Measurements from ENCODE around the gene TAF12. TPM values are rescaled to one million over a fixed set of nuclear protein-coding genes. Genes with fewer than 3 reads are reported as not detected.

The TAF12 gene
- total and polyA plus RNA-seq, 8 donors, result 7.5 to 13.2 (median 10.7) TPM

DNA sequence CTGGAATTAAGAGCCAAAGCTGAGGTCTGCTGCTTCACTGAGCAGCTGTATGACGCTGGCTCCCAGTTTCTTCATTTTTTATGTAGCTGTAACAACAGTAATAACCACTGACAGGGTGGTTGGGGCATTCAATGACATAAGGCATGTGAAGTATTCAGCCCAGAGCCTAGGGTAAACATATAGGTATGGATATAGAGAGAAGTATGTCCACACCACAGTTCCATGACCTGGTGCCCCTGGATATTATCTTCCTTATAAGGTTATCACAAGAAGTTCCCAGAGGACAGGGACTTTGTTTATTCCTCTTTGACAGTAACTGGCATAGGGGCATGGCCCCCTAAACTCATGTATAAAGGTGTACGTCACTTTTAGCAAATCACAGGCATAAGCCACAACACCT lies 36.1 kb downstream of the TAF12 start:
- ATAC-seq (no peak), FAIRE-seq (no peak)
- TF ChIP-seq, protein P1, sequence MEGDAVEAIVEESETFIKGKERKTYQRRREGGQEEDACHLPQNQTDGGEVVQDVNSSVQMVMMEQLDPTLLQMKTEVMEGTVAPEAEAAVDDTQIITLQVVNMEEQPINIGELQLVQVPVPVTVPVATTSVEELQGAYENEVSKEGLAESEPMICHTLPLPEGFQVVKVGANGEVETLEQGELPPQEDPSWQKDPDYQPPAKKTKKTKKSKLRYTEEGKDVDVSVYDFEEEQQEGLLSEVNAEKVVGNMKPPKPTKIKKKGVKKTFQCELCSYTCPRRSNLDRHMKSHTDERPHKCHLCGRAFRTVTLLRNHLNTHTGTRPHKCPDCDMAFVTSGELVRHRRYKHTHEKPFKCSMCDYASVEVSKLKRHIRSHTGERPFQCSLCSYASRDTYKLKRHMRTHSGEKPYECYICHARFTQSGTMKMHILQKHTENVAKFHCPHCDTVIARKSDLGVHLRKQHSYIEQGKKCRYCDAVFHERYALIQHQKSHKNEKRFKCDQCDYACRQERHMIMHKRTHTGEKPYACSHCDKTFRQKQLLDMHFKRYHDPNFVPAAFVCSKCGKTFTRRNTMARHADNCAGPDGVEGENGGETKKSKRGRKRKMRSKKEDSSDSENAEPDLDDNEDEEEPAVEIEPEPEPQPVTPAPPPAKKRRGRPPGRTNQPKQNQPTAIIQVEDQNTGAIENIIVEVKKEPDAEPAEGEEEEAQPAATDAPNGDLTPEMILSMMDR (IDR thresholded peaks at IDR 0.05), result no peak

DNA sequence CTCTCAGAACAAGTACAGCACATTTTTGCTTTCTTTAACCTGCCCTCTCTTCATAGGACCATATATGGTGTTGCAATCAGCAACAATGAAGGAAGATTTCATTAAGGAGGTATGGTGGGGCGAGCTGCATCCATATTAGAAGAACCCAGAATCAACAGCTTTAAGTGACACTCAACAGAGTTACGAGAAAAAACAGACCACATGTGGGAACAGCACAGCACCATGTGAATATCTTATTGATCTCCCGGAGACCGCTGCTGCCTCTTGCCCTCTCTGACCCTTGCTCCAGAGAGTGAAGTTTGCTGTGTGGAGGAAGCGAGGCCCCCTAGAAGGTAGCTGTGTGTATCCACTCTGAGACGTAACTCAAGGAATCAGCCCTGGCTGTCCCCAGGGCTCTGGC lies 37.9 kb downstream of the TAF12 start:
- Histone ChIP-seq H3K9me3 (no peaks in the 10 kb centered on the region), H3K4me1 (no peaks in the 10 kb centered on the region), H3K36me3 (peaks cover 0 to 38% (median 12%) of the 10 kb centered on the region in 3 donors), H3K27me3 (no peaks in the 10 kb centered on the region), H3K4me3 (no peak overlapping the region), H3K27ac (no peak overlapping the region)
- no peak for FAIRE-seq
- no peak for ATAC-seq
- no peak for DNase-seq
- intact Hi-C loops (cut with DNase I), result loop anchor here in 1 of 3 donors (10.0 kb wide), 1 partner anchor 80 kb away; no protein-coding TSS in a partner anchor
- WGBS, 2 donors, result 90 to 94% methylated on average over 6 of the region's 6 CpGs
- TF ChIP-seq, protein P1 (IDR thresholded peaks at IDR 0.05), result no peak

More for the DNA sequence above, 36.1 kb downstream of the TAF12 start:
- WGBS, 2 donors, result 89 to 93% methylated on average over 2 of the region's 2 CpGs
- no peaks in the 10 kb centered on the region for H3K9me3 ChIP-seq
- DNase-seq, result no peak
- no peaks in the 10 kb centered on the region for H3K27me3 ChIP-seq
- H3K27ac ChIP-seq, result no peak overlapping the region
- no peaks in the 10 kb centered on the region for H3K4me1 ChIP-seq
- H3K36me3 ChIP-seq, result peaks cover 0 to 44% (median 12%) of the 10 kb centered on the region in 3 donors
- intact Hi-C loops (cut with DNase I), result loop anchor here in 1 of 3 donors (10.0 kb wide), 1 partner anchor 82 kb away; no protein-coding TSS in a partner anchor
- no peak overlapping the region for H3K4me3 ChIP-seq

DNA sequence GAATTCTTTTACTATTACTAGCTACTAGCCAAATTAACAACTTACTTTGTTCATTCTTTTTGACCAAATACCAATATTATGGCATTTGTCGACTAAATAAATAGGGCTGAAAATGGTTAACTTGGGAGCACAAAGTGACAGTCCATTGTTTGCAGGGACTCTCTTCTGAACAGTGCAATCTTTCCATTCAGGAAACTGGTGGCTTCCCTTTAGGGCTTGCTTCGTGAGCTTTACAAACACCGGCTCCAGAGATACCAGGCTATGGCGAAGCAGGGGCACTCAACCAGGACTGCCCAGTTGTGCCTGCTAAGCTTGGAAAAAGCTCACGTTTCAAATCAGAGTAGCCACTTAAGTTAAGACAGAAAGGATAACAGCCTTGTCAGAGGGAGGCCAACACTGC lies 38.5 kb downstream of the TAF12 start:
- intact Hi-C loops (cut with DNase I), result loop anchor here in 1 of 3 donors (10.0 kb wide), 1 partner anchor 80 kb away; no protein-coding TSS in a partner anchor
- WGBS, 2 donors, result 87 to 89% methylated on average over 5 of the region's 5 CpGs
- Histone ChIP-seq H3K4me1 (no peaks in the 10 kb centered on the region), H3K4me3 (no peak overlapping the region), H3K9me3 (no peaks in the 10 kb centered on the region), H3K27ac (no peak overlapping the region), H3K36me3 (peaks cover 0 to 33% (median 12%) of the 10 kb centered on the region in 3 donors), H3K27me3 (no peaks in the 10 kb centered on the region)
- TF ChIP-seq, protein P1 (IDR thresholded peaks at IDR 0.05), result no peak
- no peak for FAIRE-seq
- ATAC-seq, result no peak
- no peak for DNase-seq

DNA sequence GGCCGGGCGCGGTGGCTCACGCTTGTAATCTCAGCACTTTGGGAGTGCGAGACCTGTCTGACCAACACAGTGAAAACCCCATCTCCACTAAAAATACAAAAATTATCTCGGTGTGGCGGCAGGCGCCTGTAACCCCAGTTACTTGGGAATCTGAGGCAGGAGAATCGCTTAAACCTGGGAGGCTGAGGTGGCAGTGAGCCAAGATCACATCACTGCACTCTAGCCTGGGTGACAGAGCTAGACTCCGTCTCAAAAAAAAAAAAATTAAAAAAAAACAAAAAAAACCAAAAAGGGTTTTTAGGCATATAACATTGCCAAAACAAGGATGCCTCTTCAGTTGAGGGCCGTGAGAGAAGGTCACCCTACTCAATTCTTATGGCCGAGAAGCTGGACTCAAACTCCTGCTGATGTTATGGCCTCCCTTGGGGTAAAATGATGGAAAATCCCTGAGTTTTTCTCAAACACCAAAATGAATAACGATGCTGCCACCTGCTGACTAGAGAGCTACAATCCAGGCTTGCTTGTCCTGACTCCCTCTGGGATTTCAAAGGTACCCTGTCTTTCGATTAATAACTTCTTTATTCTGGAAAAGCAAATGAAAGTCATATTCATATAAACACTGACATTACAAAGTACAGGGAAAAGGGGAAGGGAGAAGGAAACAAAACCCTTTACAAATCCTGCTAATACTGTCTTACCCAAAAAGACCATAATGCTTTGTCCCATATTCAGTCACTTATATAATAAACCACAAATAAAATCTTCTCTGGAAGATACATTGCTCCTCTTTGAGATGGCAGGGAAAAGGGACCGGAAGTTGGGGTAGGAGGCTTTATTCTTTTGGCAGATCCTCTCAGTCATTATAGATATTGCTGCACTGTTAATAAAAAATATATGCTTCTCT lies 40.1 kb downstream of the TAF12 start:
- H3K9me3 ChIP-seq, result no peaks in the 10 kb centered on the region
- FAIRE-seq (no peak), ATAC-seq (peak; percentile 46 to 87 (median 86)), DNase-seq (peak in 3 of 6 donors; percentile 43 to 66 (median 45))
- no peak overlapping the region for H3K4me3 ChIP-seq
- 65 to 74% methylated on average over 15 of the region's 15 CpGs for WGBS, 2 donors
- TF ChIP-seq, protein P1 (IDR thresholded peaks at IDR 0.05), result peak in 3 of 4 donors; percentile 17 to 41 (median 39)
- intact Hi-C loops (cut with DNase I), result loop anchor here in 1 of 3 donors (10.0 kb wide), 1 partner anchor 78 kb away; no protein-coding TSS in a partner anchor
- peaks cover 0 to 22% (median 12%) of the 10 kb centered on the region in 3 donors for H3K36me3 ChIP-seq
- no peaks in the 10 kb centered on the region for H3K27me3 ChIP-seq
- H3K4me1 ChIP-seq, result no peaks in the 10 kb centered on the region
- H3K27ac ChIP-seq, result no peak overlapping the region

Measured in pancreas (tissue), 10 donors.